Activated T-helper 2 cell treated with anti-CD3 and anti-CD28 coated beads, Interferon-gamma antibody, Interleukin-2, Interleukin-4, amounts not matched to agents 10 μg/mL and 5 μg/mL and 100 μg/mL, durations not matched to agents 14 hours and 24 hours and 36 hours (primary cell): ENCODE measurements around the gene PPM1M. TPM values are rescaled to one million over a fixed set of nuclear protein-coding genes. Genes with fewer than 3 reads are reported as not detected.

Experiments
- DNase-seq: peaks from one replicate; pipeline ENCODE4 v3.0.0; 2021; ENCODE audit warnings: low spot score
- H3K27ac Mint-ChIP-seq: one replicate; pipeline ENCODE4 v1.8.0; 2021; ENCODE audit warnings: mixed read lengths
- H3K27me3 Mint-ChIP-seq: one replicate; pipeline ENCODE4 v1.8.0; 2021; ENCODE audit warnings: low read depth, mixed read lengths
- H3K36me3 Mint-ChIP-seq: one replicate; pipeline ENCODE4 v1.8.0; 2021; ENCODE audit warnings: low read depth, mixed read lengths
- H3K4me1 Mint-ChIP-seq: one replicate; pipeline ENCODE4 v1.8.0; 2021; ENCODE audit warnings: low read depth, mixed read lengths
- H3K4me3 Mint-ChIP-seq: one replicate; pipeline ENCODE4 v1.8.0; 2021; ENCODE audit warnings: low read depth, mild to moderate bottlenecking, moderate library complexity, mixed read lengths
- H3K9me3 Mint-ChIP-seq: one replicate; pipeline ENCODE4 v1.8.0; 2021; ENCODE audit warnings: mixed read lengths
- intact Hi-C: fragments of 100-400 bp; cut with micrococcal nuclease; formaldehyde crosslinking; loops from one replicate; pipeline ENCODE4 v1.15.1; 2023
- total RNA-seq: library from RNA; stranded (reverse); gene quantifications from 2 replicates; pipeline ENCODE4 v1.2.3, GENCODE V29; 2022

The PPM1M gene
- total RNA-seq, 1 donor from 2014 or later = 46.4 TPM

- Mint-ChIP-seq H3K9me3 (no peaks in the 10 kb centered on the region), H3K27ac (peak overlapping the region; percentile 81), H3K27me3 (no peaks in the 10 kb centered on the region), H3K4me3 (peak overlapping the region; percentile 83), H3K36me3 (peaks cover 56% of the 10 kb centered on the region), H3K4me1 (peaks cover 51% of the 10 kb centered on the region)
- intact Hi-C loops = no loop called here
- DNase-seq = no peak
Observed at GRCh38 chr3:52247409-52248164, 2.0 kb downstream of the PPM1M start.

GRCh38 chr3:52248165-52248541 lies 2.6 kb downstream of the PPM1M start:
- no peak for DNase-seq
- Mint-ChIP-seq H3K27me3 (no peaks in the 10 kb centered on the region), H3K36me3 (peaks cover 62% of the 10 kb centered on the region), H3K27ac (peak overlapping the region; percentile 81), H3K4me3 (peak overlapping the region; percentile 59), H3K9me3 (no peaks in the 10 kb centered on the region), H3K4me1 (peaks cover 55% of the 10 kb centered on the region)
- intact Hi-C loops = no loop called here

- no peaks in the 10 kb centered on the region for H3K9me3 Mint-ChIP-seq
- H3K27me3 Mint-ChIP-seq = no peaks in the 10 kb centered on the region
- peak overlapping the region; percentile 81 for H3K27ac Mint-ChIP-seq
- peaks cover 56% of the 10 kb centered on the region for H3K4me1 Mint-ChIP-seq
- peaks cover 65% of the 10 kb centered on the region for H3K36me3 Mint-ChIP-seq
- intact Hi-C loops = no loop called here
- no peak for DNase-seq
- H3K4me3 Mint-ChIP-seq = no peak overlapping the region
Observed at GRCh38 chr3:52248816-52249547, 3.4 kb downstream of the PPM1M start.

- intact Hi-C loops = no loop called here
- no peak for DNase-seq
- Mint-ChIP-seq H3K9me3 (no peaks in the 10 kb centered on the region), H3K4me3 (no peak overlapping the region), H3K36me3 (peaks cover 68% of the 10 kb centered on the region), H3K27me3 (no peaks in the 10 kb centered on the region), H3K27ac (peak overlapping the region; percentile 47), H3K4me1 (peaks cover 56% of the 10 kb centered on the region)
Observed at GRCh38 chr3:52249683-52250082, 4.1 kb downstream of the PPM1M start.

- H3K4me1 Mint-ChIP-seq = peaks cover 55% of the 10 kb centered on the region
- H3K4me3 Mint-ChIP-seq = no peak overlapping the region
- no peak for DNase-seq
- H3K27me3 Mint-ChIP-seq = no peaks in the 10 kb centered on the region
- intact Hi-C loops = no loop called here
- peak overlapping the region; percentile 47 for H3K27ac Mint-ChIP-seq
- no peaks in the 10 kb centered on the region for H3K9me3 Mint-ChIP-seq
- peaks cover 71% of the 10 kb centered on the region for H3K36me3 Mint-ChIP-seq
Observed at GRCh38 chr3:52250122-52250521, 4.6 kb downstream of the PPM1M start.

- Mint-ChIP-seq H3K4me3 (peak overlapping the region; percentile 77), H3K36me3 (peaks cover 84% of the 10 kb centered on the region)
- intact Hi-C loops = loop anchor here (1.0 kb wide), 3 partner anchors 12 to 24 kb away; no protein-coding TSS in a partner anchor
Observed at GRCh38 chr3:52253314-52254304, 8.1 kb downstream of the PPM1M start.

GRCh38 chr3:52254608-52255007 lies 9.0 kb downstream of the PPM1M start:
- intact Hi-C loops = no loop called here
- H3K4me3 Mint-ChIP-seq = peak overlapping the region; percentile 27
- peaks cover 88% of the 10 kb centered on the region for H3K36me3 Mint-ChIP-seq
- H3K4me1 Mint-ChIP-seq = peaks cover 73% of the 10 kb centered on the region
- H3K27me3 Mint-ChIP-seq = no peaks in the 10 kb centered on the region
- H3K27ac Mint-ChIP-seq = peak overlapping the region; percentile 98
- no peak for DNase-seq
- no peaks in the 10 kb centered on the region for H3K9me3 Mint-ChIP-seq

More at GRCh38 chr3:52253314-52254304, 8.1 kb downstream of the PPM1M start:
- H3K9me3 Mint-ChIP-seq = no peaks in the 10 kb centered on the region
- peaks cover 69% of the 10 kb centered on the region for H3K4me1 Mint-ChIP-seq
- DNase-seq = peak; percentile 83
- peak overlapping the region; percentile 98 for H3K27ac Mint-ChIP-seq
- no peaks in the 10 kb centered on the region for H3K27me3 Mint-ChIP-seq

GRCh38 chr3:52256159-52256558 lies 10.6 kb downstream of the PPM1M start:
- no peak overlapping the region for H3K4me3 Mint-ChIP-seq
- peak overlapping the region; percentile 60 for H3K27ac Mint-ChIP-seq
- H3K9me3 Mint-ChIP-seq = no peaks in the 10 kb centered on the region
- H3K4me1 Mint-ChIP-seq = peaks cover 72% of the 10 kb centered on the region
- intact Hi-C loops = no loop called here
- peaks cover 92% of the 10 kb centered on the region for H3K36me3 Mint-ChIP-seq
- DNase-seq = no peak
- H3K27me3 Mint-ChIP-seq = no peaks in the 10 kb centered on the region

- no peak for DNase-seq
- no peak overlapping the region for H3K4me3 Mint-ChIP-seq
- no peaks in the 10 kb centered on the region for H3K9me3 Mint-ChIP-seq
- intact Hi-C loops = no loop called here
- peaks cover 96% of the 10 kb centered on the region for H3K36me3 Mint-ChIP-seq
- H3K27ac Mint-ChIP-seq = peak overlapping the region; percentile 60
- H3K4me1 Mint-ChIP-seq = peaks cover 76% of the 10 kb centered on the region
- no peaks in the 10 kb centered on the region for H3K27me3 Mint-ChIP-seq
Observed at GRCh38 chr3:52256622-52257021, 11.1 kb downstream of the PPM1M start.

- H3K27ac Mint-ChIP-seq = peak overlapping the region; percentile 15
- no peaks in the 10 kb centered on the region for H3K27me3 Mint-ChIP-seq
- H3K9me3 Mint-ChIP-seq = no peaks in the 10 kb centered on the region
- H3K36me3 Mint-ChIP-seq = peaks cover 97% of the 10 kb centered on the region
- H3K4me3 Mint-ChIP-seq = no peak overlapping the region
- intact Hi-C loops = no loop called here
- H3K4me1 Mint-ChIP-seq = peaks cover 82% of the 10 kb centered on the region
- DNase-seq = no peak
Observed at GRCh38 chr3:52257911-52258310, 12.4 kb downstream of the PPM1M start.

GRCh38 chr3:52259035-52259434 lies 13.5 kb downstream of the PPM1M start:
- H3K4me1 Mint-ChIP-seq = peaks cover 79% of the 10 kb centered on the region
- H3K4me3 Mint-ChIP-seq = no peak overlapping the region
- intact Hi-C loops = no loop called here
- H3K27ac Mint-ChIP-seq = peak overlapping the region; percentile 61
- no peaks in the 10 kb centered on the region for H3K9me3 Mint-ChIP-seq
- no peak for DNase-seq
- peaks cover 95% of the 10 kb centered on the region for H3K36me3 Mint-ChIP-seq
- no peaks in the 10 kb centered on the region for H3K27me3 Mint-ChIP-seq

GRCh38 chr3:52259448-52259847 lies 13.9 kb downstream of the PPM1M start:
- Mint-ChIP-seq H3K36me3 (peaks cover 96% of the 10 kb centered on the region), H3K27ac (peak overlapping the region; percentile 61), H3K4me1 (peaks cover 79% of the 10 kb centered on the region), H3K9me3 (no peaks in the 10 kb centered on the region), H3K27me3 (no peaks in the 10 kb centered on the region), H3K4me3 (no peak overlapping the region)
- intact Hi-C loops = no loop called here
- no peak for DNase-seq
